ENCODE data around the gene SLC18A2. TPM values are rescaled to one million over a fixed set of nuclear protein-coding genes. Genes with fewer than 3 reads are reported as not detected.

The SLC18A2 gene
- polyA plus RNA-seq, 3 donors, result 0.14 TPM; not detected in 2

DNA sequence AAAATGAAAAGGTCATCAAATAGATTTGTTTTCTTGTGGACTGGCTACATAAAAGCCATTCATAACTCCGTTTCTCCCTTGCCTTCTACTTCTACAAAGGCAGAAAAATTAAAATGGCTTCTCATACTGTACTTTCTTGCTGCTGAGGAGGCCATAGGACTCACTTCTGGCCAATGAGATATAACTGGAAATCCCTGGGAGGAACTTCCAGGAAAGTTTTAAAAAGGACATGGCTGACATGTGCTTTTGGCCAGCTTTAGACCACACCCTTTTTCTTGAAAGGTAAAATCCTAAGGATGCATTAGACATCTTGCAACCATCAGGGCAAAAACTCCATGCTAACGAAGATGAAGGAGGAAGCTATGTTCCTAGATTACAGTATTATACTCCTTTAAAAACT, 75.8 kb downstream of the SLC18A2 start:
- DNase-seq, result no peak
- Histone ChIP-seq H3K4me1 (ENCODE audit: control insufficient read depth in 1 of 2, insufficient read depth in 2 of 2, low read length in 2 of 2) (no peaks in the 10 kb centered on the region), H3K36me3 (replicated peaks in 1 of 2; ENCODE audit: control insufficient read depth in 1 of 2, insufficient read depth in 2 of 2, low read length in 2 of 2) (peaks cover 11 to 66% of the 10 kb centered on the region in 2 donors), H3K27ac (ENCODE audit: low read depth in 1 of 2, low read length in 2 of 2) (no peak overlapping the region), H3K4me2 (replicated peaks; ENCODE audit: extremely low read depth, low read length, poor library complexity, severe bottlenecking) (no peak overlapping the region), H3K4me3 (replicated peaks in 1 of 3; ENCODE audit: low read depth in 2 of 3, low read length in 3 of 3) (no peak overlapping the region), H3K9me3 (replicated peaks in 1 of 2; ENCODE audit: control insufficient read depth in 1 of 2, insufficient read depth in 1 of 2, low read length in 2 of 2) (no peaks in the 10 kb centered on the region), H2AFZ (ENCODE audit: insufficient read depth, low read depth, low read length, poor library complexity, severe bottlenecking) (no peak overlapping the region), H4K20me1 (ENCODE audit: insufficient read depth, low read length) (peaks cover 55% of the 10 kb centered on the region), H3K79me2 (ENCODE audit: insufficient read depth, low read length) (peaks cover 26% of the 10 kb centered on the region), H3K9ac (ENCODE audit: insufficient read depth, low read length, poor library complexity, severe bottlenecking) (no peak overlapping the region), H3K27me3 (ENCODE audit: control insufficient read depth in 2 of 2, insufficient read depth in 2 of 2, low read length in 2 of 2) (no peaks in the 10 kb centered on the region)
- intact Hi-C loops (cut with micrococcal nuclease), result no loop called here
- Mint-ChIP-seq H3K4me1 (no peaks in the 10 kb centered on the region), H3K9me3 (no peaks in the 10 kb centered on the region), H3K27me3 (ENCODE audit: low read depth in 3 of 3) (no peaks in the 10 kb centered on the region), H3K4me3 (no peak overlapping the region), H3K36me3 (peaks cover 37 to 42% of the 10 kb centered on the region in 2 donors), H3K27ac (no peak overlapping the region)
- TF ChIP-seq CTCF (IDR thresholded peaks at IDR 0.05), result no peak
- WGBS (ENCODE audit: insufficient coverage), result no CpG with 5 or more reads among the region's 2 CpGs

DNA sequence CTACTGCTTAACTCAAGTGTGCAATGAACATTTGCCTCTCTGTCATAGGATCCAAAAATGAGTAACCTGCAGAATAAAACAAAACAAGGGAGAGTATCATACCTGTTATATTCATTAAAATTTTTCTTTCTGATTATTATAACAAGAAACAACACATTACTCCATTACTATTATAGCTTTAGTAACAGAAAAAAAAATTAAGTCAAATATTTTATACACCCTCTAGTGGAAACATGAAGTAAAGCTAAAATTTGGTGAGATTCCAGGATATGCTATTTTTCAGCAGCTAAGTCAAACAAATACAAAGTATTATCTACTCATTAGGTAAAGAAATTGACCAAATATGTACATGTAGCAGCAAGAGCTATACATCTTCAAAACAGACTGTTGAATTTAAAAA, 78.0 kb downstream of the SLC18A2 start:
- H4K20me1 ChIP-seq (ENCODE audit: insufficient read depth, low read length), result peaks cover 63% of the 10 kb centered on the region
- peaks cover 9 to 44% of the 10 kb centered on the region in 2 donors for H3K36me3 ChIP-seq (replicated peaks in 1 of 2; ENCODE audit: control insufficient read depth in 1 of 2, insufficient read depth in 2 of 2, low read length in 2 of 2)
- no peaks in the 10 kb centered on the region for H3K9me3 Mint-ChIP-seq
- no peak overlapping the region for H3K4me3 ChIP-seq (replicated peaks in 1 of 3; ENCODE audit: low read depth in 2 of 3, low read length in 3 of 3)
- no peak overlapping the region for H3K4me2 ChIP-seq (replicated peaks; ENCODE audit: extremely low read depth, low read length, poor library complexity, severe bottlenecking)
- no peak overlapping the region for H3K4me3 Mint-ChIP-seq
- H3K4me1 ChIP-seq (ENCODE audit: control insufficient read depth in 1 of 2, insufficient read depth in 2 of 2, low read length in 2 of 2), result no peaks in the 10 kb centered on the region
- intact Hi-C loops (cut with micrococcal nuclease), result no loop called here
- peaks cover 45% of the 10 kb centered on the region for H3K79me2 ChIP-seq (ENCODE audit: insufficient read depth, low read length)
- H3K9me3 ChIP-seq (replicated peaks in 1 of 2; ENCODE audit: control insufficient read depth in 1 of 2, insufficient read depth in 1 of 2, low read length in 2 of 2), result no peaks in the 10 kb centered on the region
- H3K27ac Mint-ChIP-seq, result no peak overlapping the region
- TF ChIP-seq CTCF (IDR thresholded peaks at IDR 0.05), result peak; percentile 45
- DNase-seq, result no peak
- H3K4me1 Mint-ChIP-seq, result peaks cover 3% of the 10 kb centered on the region
- H3K27me3 Mint-ChIP-seq (ENCODE audit: low read depth in 3 of 3), result no peaks in the 10 kb centered on the region
- H3K27me3 ChIP-seq (ENCODE audit: control insufficient read depth in 2 of 2, insufficient read depth in 2 of 2, low read length in 2 of 2), result no peaks in the 10 kb centered on the region
- no peak overlapping the region for H3K9ac ChIP-seq (ENCODE audit: insufficient read depth, low read length, poor library complexity, severe bottlenecking)
- no peak overlapping the region for H2AFZ ChIP-seq (ENCODE audit: insufficient read depth, low read depth, low read length, poor library complexity, severe bottlenecking)
- peaks cover 24 to 26% of the 10 kb centered on the region in 2 donors for H3K36me3 Mint-ChIP-seq
- no peak overlapping the region for H3K27ac ChIP-seq (ENCODE audit: low read depth in 1 of 2, low read length in 2 of 2)
